Bladder microvascular endothelial cell (primary cell): Measurements from ENCODE around the gene ATP9B. TPM values are rescaled to one million over a fixed set of nuclear protein-coding genes. Genes with fewer than 3 reads are reported as not detected.

Experiments
- total RNA-seq: library from RNA; depleted of rRNA; stranded (reverse); fragments of >200 nt; gene quantifications from 2 replicates; pipeline ENCODE4 v1.2.3, GENCODE V29; 2014

Gene ATP9B
- total RNA-seq = 17.8 and 36.6 TPM in 2 replicates

DNA sequence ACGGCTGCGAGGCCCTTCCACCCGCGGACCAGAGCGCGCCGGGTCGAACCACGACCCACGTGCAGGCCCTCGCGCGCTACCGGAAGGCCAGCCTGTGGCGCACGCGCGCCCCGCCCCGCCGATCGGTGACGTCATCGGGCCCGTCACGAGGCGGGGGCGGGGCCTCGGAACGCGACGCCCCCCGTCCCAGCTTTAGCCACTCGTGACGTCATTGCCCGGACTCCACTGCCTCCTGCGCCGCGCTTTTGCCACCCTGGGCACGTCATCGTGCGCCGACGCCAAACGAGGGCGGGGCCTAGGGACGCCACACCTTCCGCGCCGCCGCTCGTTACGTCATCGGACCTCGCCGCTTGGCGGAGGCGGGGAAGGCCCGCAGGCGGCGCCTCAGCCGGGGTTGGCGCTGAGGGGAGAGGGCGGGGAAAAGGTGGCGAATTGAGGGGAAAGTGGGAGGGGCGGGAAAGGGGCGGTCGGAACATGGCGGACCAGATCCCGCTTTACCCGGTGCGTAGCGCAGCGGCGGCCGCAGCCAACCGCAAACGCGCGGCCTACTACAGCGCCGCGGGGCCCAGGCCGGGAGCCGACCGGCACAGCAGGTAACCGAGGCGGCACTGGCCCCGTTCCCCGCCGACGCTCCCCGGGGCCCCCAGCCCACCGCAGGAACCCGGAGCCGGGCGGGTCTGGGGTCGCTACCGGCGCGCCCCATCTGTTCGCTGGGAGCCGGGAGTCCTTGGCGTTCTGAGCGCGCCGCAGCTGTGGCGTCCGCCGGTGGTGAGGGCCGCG, at the start of gene ATP9B:
Gene ATP9B, plus strand, starts transcription at position 458 of the 780 bp plus-strand sequence. Its CDS starts 17 bp downstream, at position 475.

GRCh38 chr18:79395761-79396404, 326.7 kb downstream of the ATP9B start, which contains the start of gene NFATC1:
TSS of gene NFATC1 (plus strand) at chr18:79395930. CDS start at chr18:79396225, 295 bp downstream.

Other genes with a start within 250 kb of the ATP9B start
- gene SALL3, start 89.6 kb upstream of the ATP9B start, total RNA-seq = not detected in 2 replicates